Left ventricle myocardium inferior (tissue), 1 donor: Measurements from ENCODE around the gene SLC9A1. TPM values are rescaled to one million over a fixed set of nuclear protein-coding genes. Genes with fewer than 3 reads are reported as not detected.

Source experiments
- DNase-seq: peaks from one replicate; pipeline ENCODE4 v3.0.0-alpha.2; 2020
- H3K27ac ChIP-seq: fragments of 200-600 bp; replicated peaks from 2 replicates; pipeline ENCODE4 v1.8.0; 2021
- H3K27me3 ChIP-seq: fragments of 200-600 bp; 2 replicates; pipeline ENCODE4 v1.8.0; 2021; ENCODE audit warnings: low read depth
- H3K36me3 ChIP-seq: fragments of 200-600 bp; 2 replicates; pipeline ENCODE4 v1.8.0; 2021
- H3K4me1 ChIP-seq: fragments of 200-600 bp; 2 replicates; pipeline ENCODE4 v1.8.0; 2021
- H3K4me3 ChIP-seq: fragments of 200-600 bp; 2 replicates; pipeline ENCODE4 v1.8.0; 2021; ENCODE audit warnings: mild to moderate bottlenecking, moderate library complexity
- H3K9me3 ChIP-seq: fragments of 200-600 bp; replicated peaks from 2 replicates; pipeline ENCODE4 v1.8.0; 2021
- intact Hi-C: fragments of 100-400 bp; cut with micrococcal nuclease; formaldehyde crosslinking; loops from one replicate; pipeline ENCODE4 v1.11.0; 2022
- total RNA-seq: library from RNA; stranded (reverse); fragmentation: NEBNext Ultra II Directional; extraction: Animal tissue kit (Norgen Biotek cat#: 25700); gene quantifications from one replicate; pipeline ENCODE4 v1.2.1, GENCODE V29; 2021
- TF ChIP-seq, protein P1 (sequence below): fragments of 200-600 bp; IDR thresholded peaks from 2 replicates; pipeline ENCODE4 v1.8.0; 2021; ENCODE audit warnings: antibody characterized with exemption, mild to moderate bottlenecking, borderline replicate concordance
- donor health status: DM: no; HTN: yes; CAD: no; lungs with severe emphysema.

Gene SLC9A1
- total RNA-seq, 1 donor from 2014 or later: 19.5 TPM

- Histone ChIP-seq H3K27ac (peak overlapping the region; percentile 76), H3K36me3 (no peaks in the 10 kb centered on the region), H3K4me1 (peaks cover 86% of the 10 kb centered on the region), H3K4me3 (no peak overlapping the region), H3K27me3 (no peaks in the 10 kb centered on the region), H3K9me3 (no peaks in the 10 kb centered on the region)
- TF ChIP-seq, protein P1, sequence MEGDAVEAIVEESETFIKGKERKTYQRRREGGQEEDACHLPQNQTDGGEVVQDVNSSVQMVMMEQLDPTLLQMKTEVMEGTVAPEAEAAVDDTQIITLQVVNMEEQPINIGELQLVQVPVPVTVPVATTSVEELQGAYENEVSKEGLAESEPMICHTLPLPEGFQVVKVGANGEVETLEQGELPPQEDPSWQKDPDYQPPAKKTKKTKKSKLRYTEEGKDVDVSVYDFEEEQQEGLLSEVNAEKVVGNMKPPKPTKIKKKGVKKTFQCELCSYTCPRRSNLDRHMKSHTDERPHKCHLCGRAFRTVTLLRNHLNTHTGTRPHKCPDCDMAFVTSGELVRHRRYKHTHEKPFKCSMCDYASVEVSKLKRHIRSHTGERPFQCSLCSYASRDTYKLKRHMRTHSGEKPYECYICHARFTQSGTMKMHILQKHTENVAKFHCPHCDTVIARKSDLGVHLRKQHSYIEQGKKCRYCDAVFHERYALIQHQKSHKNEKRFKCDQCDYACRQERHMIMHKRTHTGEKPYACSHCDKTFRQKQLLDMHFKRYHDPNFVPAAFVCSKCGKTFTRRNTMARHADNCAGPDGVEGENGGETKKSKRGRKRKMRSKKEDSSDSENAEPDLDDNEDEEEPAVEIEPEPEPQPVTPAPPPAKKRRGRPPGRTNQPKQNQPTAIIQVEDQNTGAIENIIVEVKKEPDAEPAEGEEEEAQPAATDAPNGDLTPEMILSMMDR: no peak
- intact Hi-C loops: no loop called here
- DNase-seq: no peak
Measured at GRCh38 chr1:27133158-27133557, 21.8 kb downstream of the SLC9A1 start.

GRCh38 chr1:27132624-27133023 is 22.3 kb downstream of the SLC9A1 start:
- H3K27ac ChIP-seq: peak overlapping the region; percentile 76
- no peaks in the 10 kb centered on the region for H3K36me3 ChIP-seq
- H3K9me3 ChIP-seq: no peaks in the 10 kb centered on the region
- TF ChIP-seq, protein P1: no peak
- no peaks in the 10 kb centered on the region for H3K27me3 ChIP-seq
- no peak overlapping the region for H3K4me3 ChIP-seq
- DNase-seq: peak; percentile 40
- intact Hi-C loops: no loop called here
- H3K4me1 ChIP-seq: peaks cover 80% of the 10 kb centered on the region

- peaks cover 76% of the 10 kb centered on the region for H3K4me1 ChIP-seq
- no peak for DNase-seq
- no peaks in the 10 kb centered on the region for H3K9me3 ChIP-seq
- TF ChIP-seq, protein P1: no peak
- intact Hi-C loops: no loop called here
- H3K27me3 ChIP-seq: no peaks in the 10 kb centered on the region
- H3K4me3 ChIP-seq: no peak overlapping the region
- no peaks in the 10 kb centered on the region for H3K36me3 ChIP-seq
- peak overlapping the region; percentile 76 for H3K27ac ChIP-seq
Measured at GRCh38 chr1:27132147-27132546, 22.8 kb downstream of the SLC9A1 start.

DNA sequence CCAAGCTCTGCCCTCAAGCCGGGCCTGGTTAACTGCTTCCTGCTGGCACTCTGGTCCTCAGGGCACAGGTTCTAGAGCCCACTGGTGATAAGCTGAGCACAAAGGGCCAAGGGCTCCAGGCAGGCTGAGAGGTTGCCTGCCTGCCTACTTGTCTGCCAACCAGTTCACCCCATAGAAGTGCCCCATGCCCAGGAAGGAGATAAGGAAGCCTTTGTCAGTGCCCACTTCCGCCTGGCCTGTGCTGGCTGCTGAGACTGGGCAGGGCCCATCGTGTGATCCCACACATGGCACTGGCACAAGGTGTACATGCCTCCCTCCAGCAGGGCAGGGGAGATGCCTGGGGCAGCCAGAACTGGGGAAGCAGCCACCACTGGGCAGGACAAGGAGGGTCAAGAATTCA is 24.1 kb downstream of the SLC9A1 start:
- TF ChIP-seq, protein P1: peak; percentile 11
- intact Hi-C loops: no loop called here
- no peaks in the 10 kb centered on the region for H3K27me3 ChIP-seq
- H3K36me3 ChIP-seq: no peaks in the 10 kb centered on the region
- H3K4me1 ChIP-seq: peaks cover 62% of the 10 kb centered on the region
- H3K27ac ChIP-seq: peak overlapping the region; percentile 76
- DNase-seq: peak; percentile 78
- H3K4me3 ChIP-seq: no peak overlapping the region
- H3K9me3 ChIP-seq: no peaks in the 10 kb centered on the region

GRCh38 chr1:27129225-27129624 is 25.7 kb downstream of the SLC9A1 start:
- intact Hi-C loops: no loop called here

More at GRCh38 chr1:27129225-27129624, 25.7 kb downstream of the SLC9A1 start:
- TF ChIP-seq, protein P1: no peak
- Histone ChIP-seq H3K36me3 (no peaks in the 10 kb centered on the region), H3K9me3 (no peaks in the 10 kb centered on the region), H3K27ac (peak overlapping the region; percentile 76), H3K27me3 (no peaks in the 10 kb centered on the region), H3K4me3 (no peak overlapping the region), H3K4me1 (peaks cover 49% of the 10 kb centered on the region)
- DNase-seq: no peak
